Right lobe of liver (tissue), 4 donors: Measurements from ENCODE around the gene KIFC3.

Source experiments
- POLR2A ChIP-seq: fragments of 450-650 bp; IDR thresholded peaks from one replicate; pipeline ENCODE4 v1.6.1; 2017; ENCODE audit warnings: antibody characterized with exemption, mild to moderate bottlenecking
- TF ChIP-seq, protein P1 (sequence below), 4 donors: fragments of 200-600 bp in 3 of 4; fragments of 450-650 bp in 1 of 4; IDR thresholded peaks; one replicate each; pipeline versions ENCODE4 v1.5.1 to v1.8.0; 2016 to 2022; ENCODE audit warnings: antibody characterized with exemption in 4 of 4, mild to moderate bottlenecking in 2 of 4
- donor health status: DM: no; HTN: no; CAD: no.
- donor health status: DM: no; HTN: no; CAD: no.
- donor health status: DM: no; HTN: yes; CAD: no.

DNA sequence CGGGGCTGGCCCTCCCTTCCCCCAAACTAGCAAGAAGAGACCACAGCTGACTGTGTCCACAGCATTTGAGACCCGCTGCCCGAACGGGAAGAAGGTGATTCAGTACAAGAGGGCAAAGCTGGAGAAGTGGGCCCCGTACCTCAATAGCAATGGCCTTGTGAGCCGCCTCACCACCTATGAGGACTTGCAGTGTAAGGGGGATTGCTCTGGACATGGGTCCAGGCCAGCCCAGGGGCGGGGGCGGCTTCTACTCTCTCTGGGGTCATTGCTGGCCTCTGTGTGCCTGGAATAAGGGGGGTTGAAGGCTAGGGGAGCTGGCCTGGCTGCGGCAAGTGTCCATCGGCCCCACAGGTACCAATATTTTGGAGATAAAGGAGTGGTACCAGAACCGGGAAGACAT, 79.6 kb downstream of the KIFC3 start:
- TF ChIP-seq, protein P1, sequence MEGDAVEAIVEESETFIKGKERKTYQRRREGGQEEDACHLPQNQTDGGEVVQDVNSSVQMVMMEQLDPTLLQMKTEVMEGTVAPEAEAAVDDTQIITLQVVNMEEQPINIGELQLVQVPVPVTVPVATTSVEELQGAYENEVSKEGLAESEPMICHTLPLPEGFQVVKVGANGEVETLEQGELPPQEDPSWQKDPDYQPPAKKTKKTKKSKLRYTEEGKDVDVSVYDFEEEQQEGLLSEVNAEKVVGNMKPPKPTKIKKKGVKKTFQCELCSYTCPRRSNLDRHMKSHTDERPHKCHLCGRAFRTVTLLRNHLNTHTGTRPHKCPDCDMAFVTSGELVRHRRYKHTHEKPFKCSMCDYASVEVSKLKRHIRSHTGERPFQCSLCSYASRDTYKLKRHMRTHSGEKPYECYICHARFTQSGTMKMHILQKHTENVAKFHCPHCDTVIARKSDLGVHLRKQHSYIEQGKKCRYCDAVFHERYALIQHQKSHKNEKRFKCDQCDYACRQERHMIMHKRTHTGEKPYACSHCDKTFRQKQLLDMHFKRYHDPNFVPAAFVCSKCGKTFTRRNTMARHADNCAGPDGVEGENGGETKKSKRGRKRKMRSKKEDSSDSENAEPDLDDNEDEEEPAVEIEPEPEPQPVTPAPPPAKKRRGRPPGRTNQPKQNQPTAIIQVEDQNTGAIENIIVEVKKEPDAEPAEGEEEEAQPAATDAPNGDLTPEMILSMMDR (IDR thresholded peaks at IDR 0.05) = no peak
- no peak for TF ChIP-seq POLR2A
